Activated T-helper 17 cell treated with anti-CD3 and anti-CD28 coated beads, Interleukin-2, amount 50 U/mL, for 72 hours (primary cell): ENCODE results near the gene STUM. TPM values are rescaled to one million over a fixed set of nuclear protein-coding genes. Genes with fewer than 3 reads are reported as not detected.

Source experiments
- ATAC-seq: fragments of 150-1000 bp; cut with Tn5 transposase; replicated peaks from 2 replicates; pipeline ENCODE4 v1.10.0; 2021; ENCODE audit warnings: mild to moderate bottlenecking, moderate library complexity
- H3K27ac Mint-ChIP-seq: one replicate; pipeline ENCODE4 v1.8.0; 2022; ENCODE audit warnings: mixed read lengths
- H3K27me3 Mint-ChIP-seq: one replicate; pipeline ENCODE4 v1.8.0; 2022; ENCODE audit warnings: mixed read lengths
- H3K36me3 Mint-ChIP-seq: one replicate; pipeline ENCODE4 v1.8.0; 2022; ENCODE audit warnings: low read depth, mild to moderate bottlenecking, mixed read lengths
- H3K4me1 Mint-ChIP-seq: one replicate; pipeline ENCODE4 v1.8.0; 2022; ENCODE audit warnings: mixed read lengths
- H3K4me3 Mint-ChIP-seq: one replicate; pipeline ENCODE4 v1.8.0; 2022; ENCODE audit warnings: mild to moderate bottlenecking, mixed read lengths
- H3K9me3 Mint-ChIP-seq: one replicate; pipeline ENCODE4 v1.8.0; 2022; ENCODE audit warnings: mixed read lengths
- total RNA-seq, 2 donors: library from RNA; stranded (reverse); gene quantifications; one replicate each; pipeline ENCODE4 v1.2.3, GENCODE V29; 2022

The STUM gene
- total RNA-seq, 2 donors from 2014 or later = not detected

DNA sequence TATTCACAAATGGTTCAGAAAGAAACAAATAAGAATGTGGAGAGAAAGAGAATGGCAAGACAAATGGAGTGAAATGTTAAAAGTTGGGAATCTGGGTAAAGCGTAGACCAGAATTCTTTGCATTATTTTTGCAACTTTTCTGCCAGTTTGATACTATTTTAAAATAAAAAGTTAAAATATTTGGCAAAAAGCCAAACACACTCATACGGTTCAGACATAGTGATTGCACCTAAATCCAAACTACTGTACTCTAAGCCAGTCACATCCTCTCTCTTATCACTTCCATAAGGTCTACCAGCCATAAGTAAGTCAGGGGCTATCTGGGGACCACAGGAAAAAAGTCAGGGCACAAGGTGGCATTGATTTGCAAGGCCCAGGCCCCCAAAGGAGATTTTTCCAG, 14.4 kb downstream of the STUM start:
- ATAC-seq = no peak
- Mint-ChIP-seq H3K4me1 (no peaks in the 10 kb centered on the region), H3K4me3 (no peak overlapping the region), H3K9me3 (no peaks in the 10 kb centered on the region), H3K27me3 (peaks cover 20% of the 10 kb centered on the region), H3K27ac (no peak overlapping the region), H3K36me3 (no peaks in the 10 kb centered on the region)

DNA sequence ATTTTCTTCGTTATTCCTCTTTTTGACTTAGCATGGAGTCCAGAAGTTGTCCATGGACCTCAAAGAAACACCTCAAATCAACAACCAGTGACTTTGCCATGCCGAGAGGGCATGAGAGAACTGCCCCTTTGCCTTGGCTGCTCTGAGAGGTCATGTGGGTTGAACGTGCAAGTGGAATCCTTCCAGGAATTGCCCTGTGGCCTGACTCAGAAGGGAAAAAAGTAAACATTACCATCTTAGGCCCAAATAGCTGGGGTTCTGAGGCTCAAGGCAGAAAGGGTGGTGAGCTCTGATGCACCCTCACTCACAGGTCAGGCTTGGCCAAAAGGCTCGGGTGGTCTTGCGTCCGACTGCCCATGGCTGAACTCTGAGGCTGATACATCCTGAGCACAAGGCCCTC, 15.1 kb downstream of the STUM start:
- Mint-ChIP-seq H3K4me3 (no peak overlapping the region), H3K27me3 (peaks cover 20% of the 10 kb centered on the region), H3K27ac (no peak overlapping the region), H3K4me1 (no peaks in the 10 kb centered on the region), H3K36me3 (no peaks in the 10 kb centered on the region), H3K9me3 (no peaks in the 10 kb centered on the region)
- ATAC-seq = no peak

DNA sequence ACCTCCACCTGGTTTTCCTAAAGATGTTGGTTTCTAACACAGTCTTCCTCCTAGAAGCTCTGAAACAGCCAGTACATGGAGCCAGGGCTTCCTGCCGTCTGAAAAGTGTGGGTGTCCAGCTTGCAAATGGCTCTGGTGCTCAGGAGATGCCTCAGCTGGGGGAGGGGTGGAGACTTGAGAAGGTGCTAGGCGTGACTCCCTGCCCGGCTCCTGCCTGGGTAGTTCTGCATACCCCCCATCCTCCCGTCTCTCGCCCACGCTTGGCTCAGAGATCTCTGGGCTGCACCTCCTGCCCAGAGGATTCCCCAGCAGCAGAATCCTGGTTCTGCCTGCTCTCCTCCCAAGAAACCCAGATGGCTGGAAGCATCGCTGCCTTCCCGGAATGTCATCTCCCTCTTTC, 16.9 kb downstream of the STUM start:
- H3K4me3 Mint-ChIP-seq = no peak overlapping the region
- no peaks in the 10 kb centered on the region for H3K9me3 Mint-ChIP-seq
- peaks cover 20% of the 10 kb centered on the region for H3K27me3 Mint-ChIP-seq
- H3K4me1 Mint-ChIP-seq = no peaks in the 10 kb centered on the region
- no peaks in the 10 kb centered on the region for H3K36me3 Mint-ChIP-seq
- no peak for ATAC-seq
- H3K27ac Mint-ChIP-seq = no peak overlapping the region

- H3K36me3 Mint-ChIP-seq = no peaks in the 10 kb centered on the region
- H3K4me3 Mint-ChIP-seq = no peak overlapping the region
- H3K27me3 Mint-ChIP-seq = peaks cover 15% of the 10 kb centered on the region
- ATAC-seq = no peak
- no peaks in the 10 kb centered on the region for H3K9me3 Mint-ChIP-seq
- no peaks in the 10 kb centered on the region for H3K4me1 Mint-ChIP-seq
- H3K27ac Mint-ChIP-seq = no peak overlapping the region
Observed at GRCh38 chr1:226566234-226566633, 17.7 kb downstream of the STUM start.

GRCh38 chr1:226566760-226567159, 18.2 kb downstream of the STUM start:
- Mint-ChIP-seq H3K9me3 (no peaks in the 10 kb centered on the region), H3K27ac (no peak overlapping the region), H3K4me3 (no peak overlapping the region), H3K4me1 (no peaks in the 10 kb centered on the region), H3K27me3 (peaks cover 11% of the 10 kb centered on the region), H3K36me3 (no peaks in the 10 kb centered on the region)
- ATAC-seq = no peak

DNA sequence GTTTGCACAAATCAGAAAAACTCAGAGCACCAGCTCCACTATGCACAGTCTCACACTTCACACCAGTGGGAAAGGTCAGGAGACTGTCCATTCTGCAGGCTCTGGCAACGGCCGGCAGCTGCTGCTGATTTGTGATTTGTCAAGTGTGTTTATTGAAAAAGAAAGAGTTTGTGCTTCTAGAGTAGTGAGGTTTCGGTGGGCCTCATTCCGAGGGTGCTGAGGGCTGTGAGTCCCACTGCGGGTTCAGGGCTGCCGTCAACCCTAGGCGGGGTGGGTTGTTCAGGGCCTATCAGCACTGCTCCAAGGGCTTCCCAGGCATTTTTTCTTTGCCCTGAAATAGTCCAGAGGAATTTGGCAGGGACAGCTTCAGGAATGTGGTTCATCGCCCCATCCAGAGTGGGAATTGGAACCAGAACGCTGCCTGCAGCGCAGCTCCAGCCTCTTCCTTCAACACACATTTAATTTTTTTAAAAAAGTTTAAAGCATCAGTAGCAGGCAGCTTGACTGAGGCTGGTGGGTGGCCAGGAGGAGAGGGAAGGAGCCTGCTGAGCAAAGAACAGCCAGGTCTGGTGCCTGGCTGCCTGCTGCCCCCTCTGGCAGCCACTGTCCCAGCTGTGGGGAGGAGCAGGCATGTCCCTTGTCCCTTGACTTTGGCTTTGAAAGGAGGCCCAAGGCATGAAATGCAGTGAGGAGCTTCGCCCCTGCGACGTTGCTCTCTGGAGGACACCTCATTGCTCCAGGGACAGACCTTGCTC, 19.7 kb downstream of the STUM start:
- H3K4me3 Mint-ChIP-seq = no peak overlapping the region
- peaks cover 11% of the 10 kb centered on the region for H3K27me3 Mint-ChIP-seq
- H3K27ac Mint-ChIP-seq = no peak overlapping the region
- H3K9me3 Mint-ChIP-seq = no peaks in the 10 kb centered on the region
- no peak for ATAC-seq
- no peaks in the 10 kb centered on the region for H3K36me3 Mint-ChIP-seq
- H3K4me1 Mint-ChIP-seq = no peaks in the 10 kb centered on the region

DNA sequence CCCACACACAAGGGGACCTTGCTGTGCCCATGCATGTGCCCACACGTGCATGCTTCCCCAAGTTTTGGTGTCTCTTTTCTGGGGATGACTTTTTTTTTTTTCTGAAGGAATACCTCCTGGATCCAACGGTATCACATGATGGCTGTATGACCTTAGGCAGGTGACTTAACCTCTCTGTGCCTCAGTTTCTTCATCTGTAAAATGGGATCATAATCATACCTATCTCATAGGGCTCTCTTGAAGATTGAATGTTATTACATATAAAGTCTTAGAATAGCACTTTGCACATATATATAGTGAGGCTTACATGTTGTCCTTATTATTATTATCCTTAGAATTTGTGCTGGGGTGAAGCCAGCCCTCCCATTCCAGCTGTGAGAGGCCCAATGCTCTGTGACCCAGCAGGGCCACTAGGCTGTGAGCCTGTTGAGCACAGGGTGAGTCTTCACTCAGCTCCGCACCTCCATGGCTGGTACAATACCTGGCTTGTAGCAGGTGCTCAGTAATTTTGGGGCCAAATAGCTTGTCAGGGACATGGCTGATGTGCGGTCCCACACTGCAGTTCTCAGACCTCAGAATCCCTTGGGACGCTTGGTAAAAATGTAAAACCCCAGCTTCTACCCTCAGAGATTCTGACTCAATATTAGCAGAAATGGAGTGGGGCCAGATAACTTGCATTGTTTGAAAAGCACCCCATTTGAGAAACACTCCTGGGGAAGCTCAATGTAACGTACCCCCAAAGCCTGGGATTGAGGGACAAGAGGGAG, 20.6 kb downstream of the STUM start:
- ATAC-seq = no peak
- H3K4me3 Mint-ChIP-seq = no peak overlapping the region
- H3K27me3 Mint-ChIP-seq = peaks cover 11% of the 10 kb centered on the region
- H3K36me3 Mint-ChIP-seq = no peaks in the 10 kb centered on the region
- no peaks in the 10 kb centered on the region for H3K9me3 Mint-ChIP-seq
- H3K27ac Mint-ChIP-seq = no peak overlapping the region
- no peaks in the 10 kb centered on the region for H3K4me1 Mint-ChIP-seq

- H3K9me3 Mint-ChIP-seq = no peaks in the 10 kb centered on the region
- H3K27me3 Mint-ChIP-seq = peaks cover 11% of the 10 kb centered on the region
- no peak for ATAC-seq
- no peak overlapping the region for H3K27ac Mint-ChIP-seq
- no peak overlapping the region for H3K4me3 Mint-ChIP-seq
- H3K4me1 Mint-ChIP-seq = no peaks in the 10 kb centered on the region
- no peaks in the 10 kb centered on the region for H3K36me3 Mint-ChIP-seq
Observed at GRCh38 chr1:226569879-226570547, 21.4 kb downstream of the STUM start.

GRCh38 chr1:226571893-226572292, 23.3 kb downstream of the STUM start:
- peaks cover 5% of the 10 kb centered on the region for H3K27me3 Mint-ChIP-seq
- no peaks in the 10 kb centered on the region for H3K36me3 Mint-ChIP-seq
- no peaks in the 10 kb centered on the region for H3K4me1 Mint-ChIP-seq
- H3K9me3 Mint-ChIP-seq = no peaks in the 10 kb centered on the region
- H3K4me3 Mint-ChIP-seq = no peak overlapping the region
- no peak overlapping the region for H3K27ac Mint-ChIP-seq
- no peak for ATAC-seq

DNA sequence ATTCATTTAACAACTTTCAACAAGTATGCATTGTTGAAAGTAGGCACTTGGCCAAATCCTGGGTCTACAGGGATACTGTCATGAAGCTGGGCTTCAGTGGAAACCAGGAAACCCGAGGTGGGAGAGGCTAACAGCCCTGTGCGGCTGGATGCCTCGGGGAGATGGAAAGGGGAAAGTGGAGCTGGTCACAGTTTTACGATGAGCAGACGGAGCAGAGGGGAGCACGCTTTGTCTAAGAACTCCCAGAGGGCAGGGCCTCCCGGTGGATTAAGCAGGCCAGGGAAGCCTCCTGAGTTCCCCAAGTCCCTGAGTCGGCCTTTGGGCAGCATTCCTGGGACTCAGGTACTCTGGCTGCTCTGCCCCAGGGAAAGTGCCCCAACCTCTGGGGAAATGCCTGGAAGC, 23.8 kb downstream of the STUM start:
- no peak for ATAC-seq
- Mint-ChIP-seq H3K27me3 (peaks cover 4% of the 10 kb centered on the region), H3K9me3 (no peaks in the 10 kb centered on the region), H3K36me3 (no peaks in the 10 kb centered on the region), H3K27ac (no peak overlapping the region), H3K4me3 (no peak overlapping the region), H3K4me1 (no peaks in the 10 kb centered on the region)

DNA sequence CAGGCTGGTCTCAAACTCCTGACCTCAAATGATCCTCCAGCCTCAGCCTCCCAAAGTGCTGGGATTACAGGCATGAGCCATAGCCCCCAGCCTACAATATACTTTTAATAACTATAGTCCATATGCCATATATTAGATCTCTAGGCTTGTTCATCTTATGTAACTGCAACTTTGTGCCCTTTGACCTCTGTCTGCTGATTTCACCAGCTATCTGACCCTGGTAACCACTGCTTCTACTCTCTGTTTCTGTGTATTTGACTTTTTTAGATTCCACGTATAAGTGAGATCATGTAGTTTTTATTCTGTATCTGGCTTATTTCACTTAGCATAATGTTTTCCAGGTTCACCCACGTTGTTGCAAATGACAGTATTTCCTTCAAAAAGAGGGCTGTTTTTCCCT, 25.5 kb downstream of the STUM start:
- ATAC-seq = no peak
- H3K36me3 Mint-ChIP-seq = no peaks in the 10 kb centered on the region
- H3K27ac Mint-ChIP-seq = no peak overlapping the region
- H3K9me3 Mint-ChIP-seq = no peaks in the 10 kb centered on the region
- H3K27me3 Mint-ChIP-seq = no peaks in the 10 kb centered on the region
- H3K4me3 Mint-ChIP-seq = no peak overlapping the region
- no peaks in the 10 kb centered on the region for H3K4me1 Mint-ChIP-seq

DNA sequence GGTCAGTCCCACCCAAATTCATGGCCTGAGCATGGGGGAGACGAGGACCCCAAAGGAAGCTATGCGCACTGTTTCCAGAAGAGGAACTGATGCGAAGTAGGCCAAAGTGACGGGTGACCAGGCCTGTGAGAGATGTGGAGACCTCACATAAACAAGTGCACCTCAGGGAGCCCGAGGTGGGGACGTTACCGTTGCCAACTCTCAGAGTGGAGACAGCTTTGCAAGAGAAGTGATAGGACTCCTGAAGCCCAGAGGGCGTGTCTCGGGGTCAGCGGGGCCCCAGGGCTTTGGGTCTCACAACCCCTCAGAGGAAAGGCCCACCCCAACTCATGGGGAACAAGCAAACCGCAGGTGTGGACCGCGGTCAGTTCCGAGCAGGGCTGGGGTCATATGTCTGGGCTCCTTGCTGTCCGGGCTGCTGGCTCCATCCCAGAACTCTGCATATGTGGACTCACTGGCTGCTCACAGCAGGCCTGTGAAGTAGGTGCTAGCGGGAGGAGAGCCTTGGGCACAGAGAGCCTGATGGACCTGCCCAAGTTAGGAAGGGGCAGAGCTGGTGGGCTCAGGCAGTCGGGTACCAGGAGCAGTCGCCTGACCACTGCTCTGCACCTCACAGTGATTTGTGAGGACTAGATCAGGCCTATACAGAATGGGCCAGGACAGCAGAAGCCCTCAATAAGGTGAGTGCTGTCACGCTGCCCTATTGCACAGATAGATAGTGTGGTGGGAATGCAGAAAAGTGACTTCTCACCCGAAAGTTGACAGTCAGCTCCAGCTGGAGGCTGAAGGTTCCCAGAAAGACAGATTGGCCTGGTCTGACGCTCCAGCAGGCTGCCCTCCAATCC, 26.2 kb downstream of the STUM start:
- Mint-ChIP-seq H3K9me3 (no peaks in the 10 kb centered on the region), H3K4me1 (no peaks in the 10 kb centered on the region), H3K36me3 (no peaks in the 10 kb centered on the region), H3K4me3 (no peak overlapping the region), H3K27ac (no peak overlapping the region), H3K27me3 (peaks cover under 1% of the 10 kb centered on the region)
- no peak for ATAC-seq

DNA sequence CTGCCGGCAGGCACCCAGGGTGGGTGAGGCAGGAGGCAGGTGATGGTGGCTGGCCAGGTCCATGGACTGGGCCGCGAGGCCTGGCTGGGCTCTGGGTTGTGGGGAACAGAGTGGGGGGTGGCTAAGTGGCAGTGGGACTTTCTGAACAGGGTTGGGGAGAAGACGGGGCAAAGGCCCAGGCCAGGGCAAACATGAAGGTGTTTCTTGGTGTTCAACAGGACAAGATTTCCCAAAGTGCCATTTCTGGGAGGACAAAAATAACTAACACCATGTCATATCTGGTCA, 26.8 kb downstream of the STUM start:
- no peak for ATAC-seq
- H3K4me1 Mint-ChIP-seq = no peaks in the 10 kb centered on the region
- H3K36me3 Mint-ChIP-seq = no peaks in the 10 kb centered on the region
- H3K27me3 Mint-ChIP-seq = peaks cover 5% of the 10 kb centered on the region
- no peak overlapping the region for H3K4me3 Mint-ChIP-seq
- no peaks in the 10 kb centered on the region for H3K9me3 Mint-ChIP-seq
- H3K27ac Mint-ChIP-seq = no peak overlapping the region

DNA sequence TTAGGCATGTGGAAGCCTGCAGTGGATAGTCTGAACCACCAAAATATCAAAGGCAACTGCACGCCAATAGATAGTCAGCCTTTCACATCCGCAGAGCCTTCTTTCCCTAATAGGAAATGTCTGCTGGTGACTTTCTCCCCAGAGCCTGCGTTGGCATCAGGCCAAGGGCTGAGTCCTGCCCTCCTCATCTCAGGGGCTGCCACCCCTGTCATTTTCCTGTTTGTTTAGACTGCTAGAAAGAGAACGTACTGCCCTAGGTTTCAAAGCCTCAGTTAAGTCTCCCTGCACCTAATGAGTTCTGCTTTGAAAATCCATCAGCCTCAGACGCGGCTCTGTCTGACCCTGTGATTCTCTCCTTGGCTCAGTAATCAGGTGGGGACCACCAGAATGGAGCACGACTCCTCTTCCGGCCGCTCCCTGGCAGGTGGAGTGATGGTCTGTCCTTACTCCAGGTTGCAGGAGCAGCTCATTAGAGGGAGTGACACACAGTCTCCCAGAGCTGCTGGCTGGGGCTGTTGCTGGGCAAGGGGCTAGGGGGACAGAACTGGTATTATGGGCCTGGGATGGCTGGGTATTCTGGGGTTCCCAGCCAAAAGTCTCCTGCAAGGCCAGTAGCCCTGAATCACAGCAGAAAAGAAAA, 27.3 kb downstream of the STUM start:
- Mint-ChIP-seq H3K27me3 (peaks cover 5% of the 10 kb centered on the region), H3K27ac (no peak overlapping the region), H3K4me1 (no peaks in the 10 kb centered on the region), H3K9me3 (no peaks in the 10 kb centered on the region), H3K36me3 (no peaks in the 10 kb centered on the region), H3K4me3 (no peak overlapping the region)
- no peak for ATAC-seq
